ENCODE results near the gene ASB5. TPM values are rescaled to one million over a fixed set of nuclear protein-coding genes. Genes with fewer than 3 reads are reported as not detected.

The ASB5 gene
- total and polyA plus RNA-seq, 9 of the 15 experiments (the other 6 are each of a cell fraction or from before 2014, with no cell fraction given), result not detected

DNA sequence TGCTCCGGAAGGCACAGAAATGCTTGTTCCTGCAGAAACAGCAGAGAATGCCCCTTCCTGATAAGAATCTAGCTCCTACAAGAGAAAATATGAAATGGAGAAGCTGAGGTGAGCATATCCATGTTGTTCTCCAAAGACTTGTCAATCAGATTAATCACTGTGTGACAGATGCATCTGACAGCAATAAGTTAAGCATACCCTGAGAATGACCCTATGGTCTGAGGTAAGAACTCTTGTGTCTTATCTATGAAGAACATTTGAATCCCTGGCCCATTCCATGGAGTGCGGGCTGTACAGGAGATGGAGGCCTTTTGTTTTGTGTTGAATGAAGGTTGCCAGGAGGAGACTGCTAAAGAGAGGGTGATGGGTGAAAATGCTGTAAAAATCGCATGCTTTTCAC is 21.5 kb upstream of the ASB5 start (continued):
- TF ChIP-seq USF1 (CRISPR knock-in tag; IDR thresholded peaks at IDR 0.05) (no peak), ERF (CRISPR knock-in tag; IDR thresholded peaks at IDR 0.05) (no peak), GATA2 (CRISPR knock-in tag; IDR thresholded peaks at IDR 0.05) (peak; percentile 28; the same call in 1 of the 2 replicates), CSDE1 (IDR thresholded peaks at IDR 0.05) (no peak), TCF3 (CRISPR knock-in tag; IDR thresholded peaks at IDR 0.05) (peak; percentile 86), ARID2 (IDR thresholded peaks at IDR 0.05) (no peak), KLF1 (tag; IDR thresholded peaks at IDR 0.05) (no peak), CBX3 (IDR thresholded peaks at IDR 0.05; ENCODE audit: borderline replicate concordance in 1 of 2, low read length in 2 of 2) (peak in 1 of 2 experiments; percentile 55; a peak in 1 of 3 replicates), MTA1 (IDR thresholded peaks at IDR 0.05; ENCODE audit: borderline replicate concordance) (0 out of 2 replicates have a peak, but pooled peaks have one; percentile 44), TBP (optimal IDR thresholded peaks at IDR 0.05; ENCODE audit: low read depth, low read length) (peak; percentile 23), TRIM24 (IDR thresholded peaks at IDR 0.05) (peak; percentile 20 to 27; a peak in 2 of 4 replicates), SNRNP70 (optimal IDR thresholded peaks at IDR 0.05; ENCODE audit: low read depth, low read length) (no peak), ZBTB7A (IDR thresholded peaks at IDR 0.05; ENCODE audit: borderline replicate concordance, control insufficient read depth, low read depth, low read length) (no peak), FOXK2 (conservative IDR thresholded peaks at IDR 0.05 in 1 of 2, IDR thresholded peaks at IDR 0.05 in 1 of 2; ENCODE audit: low read depth in 2 of 2) (peak in 1 of 2 experiments; percentile 54; a peak in 2 of 4 replicates), BCL6 (CRISPR knock-in tag; IDR thresholded peaks at IDR 0.05) (no peak), KDM1A (IDR thresholded peaks at IDR 0.05) (peak; percentile 83), HDAC6 (IDR thresholded peaks at IDR 0.05; ENCODE audit: low read depth, low read length) (no peak), E2F1 (CRISPR knock-in tag; IDR thresholded peaks at IDR 0.05) (no peak), PBX2 (CRISPR knock-in tag; IDR thresholded peaks at IDR 0.05; ENCODE audit: low read depth) (peak; percentile 60; the same call in 1 of the 2 replicates), PBX2 (tag; conservative IDR thresholded peaks at IDR 0.05; ENCODE audit: low read depth) (peak; percentile 92), MTA2 (IDR thresholded peaks at IDR 0.05; ENCODE audit: low read depth) (peak; percentile 57), L3MBTL2 (IDR thresholded peaks at IDR 0.05) (no peak), NFIC (IDR thresholded peaks at IDR 0.05) (peak; percentile 48; the same call in 1 of the 2 replicates), MEIS2 (IDR thresholded peaks at IDR 0.05; ENCODE audit: partially characterized antibody) (peak; percentile 97), MXI1 (IDR thresholded peaks at IDR 0.05; ENCODE audit: low read depth, low read length) (0 out of 2 replicates have a peak, but pooled peaks have one; percentile 13)
- TF ChIP-seq, protein P1, sequence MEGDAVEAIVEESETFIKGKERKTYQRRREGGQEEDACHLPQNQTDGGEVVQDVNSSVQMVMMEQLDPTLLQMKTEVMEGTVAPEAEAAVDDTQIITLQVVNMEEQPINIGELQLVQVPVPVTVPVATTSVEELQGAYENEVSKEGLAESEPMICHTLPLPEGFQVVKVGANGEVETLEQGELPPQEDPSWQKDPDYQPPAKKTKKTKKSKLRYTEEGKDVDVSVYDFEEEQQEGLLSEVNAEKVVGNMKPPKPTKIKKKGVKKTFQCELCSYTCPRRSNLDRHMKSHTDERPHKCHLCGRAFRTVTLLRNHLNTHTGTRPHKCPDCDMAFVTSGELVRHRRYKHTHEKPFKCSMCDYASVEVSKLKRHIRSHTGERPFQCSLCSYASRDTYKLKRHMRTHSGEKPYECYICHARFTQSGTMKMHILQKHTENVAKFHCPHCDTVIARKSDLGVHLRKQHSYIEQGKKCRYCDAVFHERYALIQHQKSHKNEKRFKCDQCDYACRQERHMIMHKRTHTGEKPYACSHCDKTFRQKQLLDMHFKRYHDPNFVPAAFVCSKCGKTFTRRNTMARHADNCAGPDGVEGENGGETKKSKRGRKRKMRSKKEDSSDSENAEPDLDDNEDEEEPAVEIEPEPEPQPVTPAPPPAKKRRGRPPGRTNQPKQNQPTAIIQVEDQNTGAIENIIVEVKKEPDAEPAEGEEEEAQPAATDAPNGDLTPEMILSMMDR (IDR thresholded peaks at IDR 0.05 in 2 of 3, conservative IDR thresholded peaks at IDR 0.05 in 1 of 3; ENCODE audit: insufficient read depth in 2 of 3, low read depth in 1 of 3, low read length in 3 of 3), result no peak
